ENCODE measurements around the gene COX7A2.

The COX7A2 gene

GRCh38 chr6:75243333-75244062 lies at the start of gene COX7A2:
Gene COX7A2, minus strand, starts transcription at chr6:75243801. Its CDS starts 67 bp downstream, at chr6:75243734.
- peak; percentile 97 for DNase-seq

- no peak for DNase-seq
These were observed 49.0 kb upstream of the COX7A2 start for GRCh38 chr6:75292555-75292954.

- no peak for DNase-seq
These were observed 48.1 kb upstream of the COX7A2 start for GRCh38 chr6:75291744-75292143.

GRCh38 chr6:75291331-75291730 lies 47.7 kb upstream of the COX7A2 start:
- DNase-seq: no peak

- DNase-seq: no peak
These were observed 46.7 kb upstream of the COX7A2 start for GRCh38 chr6:75290136-75290945.

- no peak for DNase-seq
These were observed 44.4 kb upstream of the COX7A2 start for GRCh38 chr6:75288023-75288422.

- DNase-seq: no peak
These were observed 43.8 kb upstream of the COX7A2 start for GRCh38 chr6:75287424-75287823.

- no peak for DNase-seq
These were observed 43.4 kb upstream of the COX7A2 start for GRCh38 chr6:75286955-75287354.

- DNase-seq: peak; percentile 54
These were observed 41.7 kb upstream of the COX7A2 start for GRCh38 chr6:75285283-75285639.

GRCh38 chr6:75284632-75285282 lies 41.2 kb upstream of the COX7A2 start, which contains the start of gene TMEM30A:
Gene TMEM30A, minus strand, starts transcription at chr6:75284792. Its CDS starts 154 bp downstream, at chr6:75284638.
- peak; percentile 99 for DNase-seq

- DNase-seq: peak; percentile 57
These were observed 40.5 kb upstream of the COX7A2 start for GRCh38 chr6:75283907-75284631.

- no peak for DNase-seq
These were observed 39.1 kb upstream of the COX7A2 start for GRCh38 chr6:75282706-75283105.

GRCh38 chr6:75281653-75282052 lies 38.1 kb upstream of the COX7A2 start:
- DNase-seq: no peak

GRCh38 chr6:75280131-75280855 lies 36.7 kb upstream of the COX7A2 start:
- no peak for DNase-seq

GRCh38 chr6:75279418-75279817 lies 35.8 kb upstream of the COX7A2 start:
- no peak for DNase-seq

GRCh38 chr6:75278474-75279077 lies 35.0 kb upstream of the COX7A2 start:
- no peak for DNase-seq

GRCh38 chr6:75275067-75275466 lies 31.5 kb upstream of the COX7A2 start:
- DNase-seq: no peak

- no peak for DNase-seq
These were observed 29.4 kb upstream of the COX7A2 start for GRCh38 chr6:75273009-75273408.

GRCh38 chr6:75272145-75272840 lies 28.7 kb upstream of the COX7A2 start:
- no peak for DNase-seq

- no peak for DNase-seq
These were observed 25.4 kb upstream of the COX7A2 start for GRCh38 chr6:75268988-75269354.

All from NCI-H1092 treated with DMSO at 0.1 percent for 48 hours (cell line).